ENCODE measurements around the gene NDUFV3. TPM values are rescaled to one million over a fixed set of nuclear protein-coding genes. Genes with fewer than 3 reads are reported as not detected.
"Not testable (repeated sequence)": the region's sequence is repeated elsewhere in the genome, so short reads cannot be mapped to it uniquely, and the experiment has no call there.

NDUFV3 gene
- total RNA-seq, 1 donor = 19.3 TPM

GRCh38 chr21:42958122-42958521, 65.0 kb downstream of the NDUFV3 start:
- not testable (repeated sequence) for H3K4me1 ChIP-seq (ENCODE audit: insufficient read depth, low read length); H3K4me3 ChIP-seq (ENCODE audit: low read length); H3K27me3 ChIP-seq (ENCODE audit: insufficient read depth, low read length); H3K9me3 ChIP-seq (ENCODE audit: low read depth, low read length)

GRCh38 chr21:42959728-42960127, 66.6 kb downstream of the NDUFV3 start:
- Histone ChIP-seq H3K4me1 (ENCODE audit: insufficient read depth, low read length) (no peaks in the 10 kb centered on the region), H3K27me3 (ENCODE audit: insufficient read depth, low read length) (no peaks in the 10 kb centered on the region), H3K9me3 (ENCODE audit: low read depth, low read length) (no peaks in the 10 kb centered on the region), H3K4me3 (ENCODE audit: low read length) (no peak overlapping the region)

- Histone ChIP-seq H3K27me3 (ENCODE audit: insufficient read depth, low read length) (no peaks in the 10 kb centered on the region), H3K4me1 (ENCODE audit: insufficient read depth, low read length) (no peaks in the 10 kb centered on the region)
Observed at GRCh38 chr21:42962380-42963007, 69.4 kb downstream of the NDUFV3 start.

More at GRCh38 chr21:42962380-42963007, 69.4 kb downstream of the NDUFV3 start:
- no peaks in the 10 kb centered on the region for H3K9me3 ChIP-seq (ENCODE audit: low read depth, low read length)
- no peak overlapping the region for H3K4me3 ChIP-seq (ENCODE audit: low read length)

Other genes starting within 250 kb of the NDUFV3 start
- 3.0 TPM for gene PDE9A, start 239.7 kb upstream of the NDUFV3 start, total RNA-seq
- gene WDR4, start 13.8 kb upstream of the NDUFV3 start, total RNA-seq = 12.8 TPM
- gene ERVH48-1, start 32.3 kb downstream of the NDUFV3 start, total RNA-seq = 0.42 TPM
- gene PKNOX1, start 81.3 kb downstream of the NDUFV3 start, total RNA-seq = 4.8 TPM
- not detected for gene CBS, start 182.5 kb downstream of the NDUFV3 start, total RNA-seq
- 76.3 TPM for gene U2AF1, start 214.3 kb downstream of the NDUFV3 start, total RNA-seq

Measured in mononuclear cell (primary cell).